C4-2B (cell line): ENCODE results near the gene KCP.

Experiments used
- ZFX ChIP-seq: fragments of 450-650 bp; IDR thresholded peaks from 2 replicates; pipeline ENCODE4 v1.6.1; 2017
- TF ChIP-seq, protein P1 (sequence below): fragments of 450-650 bp; conservative IDR thresholded peaks from 2 replicates; pipeline ENCODE4 v1.5.1; 2017; ENCODE audit warnings: mild to moderate bottlenecking

DNA sequence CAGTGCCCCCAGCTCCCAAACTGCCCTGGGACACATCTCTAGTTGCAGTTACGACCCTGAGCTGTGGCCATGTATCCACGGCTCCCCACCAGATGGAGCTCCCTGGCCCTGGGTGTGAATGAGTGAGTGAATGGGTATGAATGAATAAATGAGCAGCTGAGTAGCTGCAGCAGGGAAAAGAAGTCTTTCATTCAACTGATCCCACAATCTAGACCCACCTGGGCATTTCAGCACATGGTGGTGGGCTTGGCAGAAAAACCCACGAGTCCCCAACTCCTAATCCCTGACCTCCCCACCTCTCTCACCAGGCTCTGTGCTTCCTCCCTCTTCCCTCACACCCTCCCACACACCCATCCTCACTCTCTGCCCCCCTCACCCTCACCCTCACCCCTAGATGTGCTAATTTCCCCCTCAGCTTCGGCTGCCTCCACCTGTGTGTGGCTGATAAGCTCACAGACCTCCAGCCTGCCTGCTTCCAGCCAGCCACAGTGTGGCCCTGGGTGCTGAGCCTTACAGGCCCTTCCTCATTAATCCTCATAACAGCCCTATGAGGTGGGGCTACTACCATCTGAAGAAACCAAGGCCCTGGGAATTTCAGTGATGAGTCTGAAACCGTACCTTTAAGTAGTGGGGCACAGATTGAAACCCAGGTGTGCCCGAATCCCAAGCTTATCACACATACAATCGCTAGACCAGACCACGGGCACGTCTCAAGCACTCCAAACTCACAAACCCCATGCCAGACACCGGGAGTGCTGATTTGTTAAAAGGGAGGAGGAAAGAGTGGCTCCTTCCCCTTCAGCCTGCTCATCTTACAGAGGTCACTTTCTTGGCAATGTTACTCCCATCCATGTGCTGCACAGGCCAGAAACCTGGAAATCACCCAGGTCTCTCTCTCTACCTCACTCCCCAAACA lies 50.1 kb downstream of the KCP start:
- TF ChIP-seq, protein P1, sequence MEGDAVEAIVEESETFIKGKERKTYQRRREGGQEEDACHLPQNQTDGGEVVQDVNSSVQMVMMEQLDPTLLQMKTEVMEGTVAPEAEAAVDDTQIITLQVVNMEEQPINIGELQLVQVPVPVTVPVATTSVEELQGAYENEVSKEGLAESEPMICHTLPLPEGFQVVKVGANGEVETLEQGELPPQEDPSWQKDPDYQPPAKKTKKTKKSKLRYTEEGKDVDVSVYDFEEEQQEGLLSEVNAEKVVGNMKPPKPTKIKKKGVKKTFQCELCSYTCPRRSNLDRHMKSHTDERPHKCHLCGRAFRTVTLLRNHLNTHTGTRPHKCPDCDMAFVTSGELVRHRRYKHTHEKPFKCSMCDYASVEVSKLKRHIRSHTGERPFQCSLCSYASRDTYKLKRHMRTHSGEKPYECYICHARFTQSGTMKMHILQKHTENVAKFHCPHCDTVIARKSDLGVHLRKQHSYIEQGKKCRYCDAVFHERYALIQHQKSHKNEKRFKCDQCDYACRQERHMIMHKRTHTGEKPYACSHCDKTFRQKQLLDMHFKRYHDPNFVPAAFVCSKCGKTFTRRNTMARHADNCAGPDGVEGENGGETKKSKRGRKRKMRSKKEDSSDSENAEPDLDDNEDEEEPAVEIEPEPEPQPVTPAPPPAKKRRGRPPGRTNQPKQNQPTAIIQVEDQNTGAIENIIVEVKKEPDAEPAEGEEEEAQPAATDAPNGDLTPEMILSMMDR, result no peak
- 0 out of 2 replicates have a peak, but pooled peaks have one; percentile 41 for TF ChIP-seq ZFX
